Fibroblast of upper back skin (primary cell): ENCODE data around the gene CCDC87.
"Not testable (repeated sequence)": the region's sequence is repeated elsewhere in the genome, so short reads cannot be mapped to it uniquely, and the experiment has no call there.

ENCODE experiments used
- DNase-seq: peaks from one replicate; pipeline ENCODE4 v3.0.0-alpha.2; 2013

The CCDC87 gene

GRCh38 chr11:66614073-66614472 is 21.2 kb upstream of the CCDC87 start:
- DNase-seq, result no peak

GRCh38 chr11:66612458-66612857 is 19.6 kb upstream of the CCDC87 start:
- no peak for DNase-seq

- DNase-seq, result no peak
Measured at GRCh38 chr11:66609721-66610617, 17.1 kb upstream of the CCDC87 start.

- peak; percentile 82 for DNase-seq
Measured at GRCh38 chr11:66607126-66607834, 14.4 kb upstream of the CCDC87 start.

- DNase-seq, result not testable (repeated sequence)
Measured at GRCh38 chr11:66606608-66607007, 13.7 kb upstream of the CCDC87 start.

GRCh38 chr11:66604155-66604554 is 11.3 kb upstream of the CCDC87 start:
- DNase-seq, result no peak

- DNase-seq, result no peak
Measured at GRCh38 chr11:66603072-66603471, 10.2 kb upstream of the CCDC87 start.

GRCh38 chr11:66600631-66601233 is 7.9 kb upstream of the CCDC87 start:
- DNase-seq, result peak; percentile 17

GRCh38 chr11:66600219-66600618 is 7.4 kb upstream of the CCDC87 start:
- no peak for DNase-seq

GRCh38 chr11:66598993-66599392 is 6.1 kb upstream of the CCDC87 start:
- DNase-seq, result no peak

GRCh38 chr11:66595245-66595904 is 2.5 kb upstream of the CCDC87 start:
- DNase-seq, result no peak

GRCh38 chr11:66593650-66594049 is 787 bp upstream of the CCDC87 start:
- no peak for DNase-seq

- no peak for DNase-seq
Measured at GRCh38 chr11:66593303-66593635, 406 bp upstream of the CCDC87 start.

- DNase-seq, result no peak
Measured at GRCh38 chr11:66591175-66591574, 1.7 kb downstream of the CCDC87 start.

GRCh38 chr11:66589996-66590675 is 2.7 kb downstream of the CCDC87 start:
- no peak for DNase-seq

GRCh38 chr11:66589315-66589714 is 3.5 kb downstream of the CCDC87 start:
- DNase-seq, result not testable (repeated sequence)

GRCh38 chr11:66586136-66586535 is 6.7 kb downstream of the CCDC87 start:
- DNase-seq, result no peak

GRCh38 chr11:66585447-66585846 is 7.4 kb downstream of the CCDC87 start:
- DNase-seq, result not testable (repeated sequence)

GRCh38 chr11:66582565-66583147 is 10.2 kb downstream of the CCDC87 start:
- not testable (repeated sequence) for DNase-seq

GRCh38 chr11:66581261-66581660 is 11.6 kb downstream of the CCDC87 start:
- DNase-seq, result no peak

GRCh38 chr11:66580803-66581202 is 12.1 kb downstream of the CCDC87 start:
- DNase-seq, result no peak

GRCh38 chr11:66579017-66579606 is 13.8 kb downstream of the CCDC87 start:
- peak; percentile 68 for DNase-seq
